MCF 10A (cell line): ENCODE measurements around the gene SPEM2. TPM values are rescaled to one million over a fixed set of nuclear protein-coding genes. Genes with fewer than 3 reads are reported as not detected.

ENCODE experiments used
- BruUV-seq: library from RNA; stranded (reverse); fragments of 400-500 nt; replicated peaks from 2 replicates; lab custom pipeline; 2021; lab: Mats Ljungman, UMichigan
- CTCF ChIA-PET: fragments of 300-600 bp; sonication (Branson Sonifier 250); formaldehyde crosslinking; extraction: SDS; loops from one replicate; lab custom pipeline; 2021; ENCODE audit warnings: antibody characterized with exemption, inconsistent platforms; lab: Yijun Ruan, JAX
- POLR2A ChIA-PET: fragments of 300-600, 350-650 bp; sonication (Branson Sonifier 250); formaldehyde crosslinking; extraction: SDS; loops from one replicate; lab custom pipeline; 2020; ENCODE audit warnings: antibody characterized with exemption, inconsistent platforms; lab: Yijun Ruan, JAX
- DNase-seq: peaks from one replicate; pipeline ENCODE4 v3.0.0-alpha.2; 2018; ENCODE audit not compliant: unreplicated experiment
- H3K27ac Mint-ChIP-seq: one replicate; pipeline ENCODE4 v1.8.0; 2022; ENCODE audit warnings: mild to moderate bottlenecking, low read depth, mixed read lengths; ENCODE audit not compliant: unreplicated experiment
- H3K27me3 Mint-ChIP-seq: one replicate; pipeline ENCODE4 v1.8.0; 2022; ENCODE audit warnings: mixed read lengths; ENCODE audit not compliant: insufficient read depth, unreplicated experiment
- H3K36me3 Mint-ChIP-seq: one replicate; pipeline ENCODE4 v1.8.0; 2022; ENCODE audit warnings: mild to moderate bottlenecking, moderate library complexity, mixed read lengths; ENCODE audit not compliant: insufficient read depth, unreplicated experiment
- H3K4me1 Mint-ChIP-seq: one replicate; pipeline ENCODE4 v1.8.0; 2022; ENCODE audit warnings: mixed read lengths; ENCODE audit not compliant: insufficient read depth, unreplicated experiment
- H3K4me3 Mint-ChIP-seq: one replicate; pipeline ENCODE4 v1.8.0; 2022; ENCODE audit warnings: mild to moderate bottlenecking, moderate library complexity, mixed read lengths; ENCODE audit not compliant: unreplicated experiment
- H3K9me3 Mint-ChIP-seq: one replicate; pipeline ENCODE4 v1.8.0; 2022; ENCODE audit warnings: mixed read lengths; ENCODE audit not compliant: unreplicated experiment
- intact Hi-C: fragments of 100-400 bp; cut with micrococcal nuclease; formaldehyde crosslinking; loops from 2 replicates; pipeline ENCODE4 v1.14.1; 2022
- total RNA-seq: library from RNA; stranded (reverse); gene quantifications from 2 replicates; pipeline ENCODE4 v1.2.3, GENCODE V29; 2022
- TF ChIP-seq, protein P1 (sequence below): fragments of 200-600 bp; IDR thresholded peaks from one replicate; pipeline ENCODE4 v1.8.0; 2022; ENCODE audit warnings: antibody characterized with exemption, mild to moderate bottlenecking; ENCODE audit not compliant: unreplicated experiment

SPEM2 gene
- total RNA-seq, 1 experiment from 2014 or later = not detected

DNA sequence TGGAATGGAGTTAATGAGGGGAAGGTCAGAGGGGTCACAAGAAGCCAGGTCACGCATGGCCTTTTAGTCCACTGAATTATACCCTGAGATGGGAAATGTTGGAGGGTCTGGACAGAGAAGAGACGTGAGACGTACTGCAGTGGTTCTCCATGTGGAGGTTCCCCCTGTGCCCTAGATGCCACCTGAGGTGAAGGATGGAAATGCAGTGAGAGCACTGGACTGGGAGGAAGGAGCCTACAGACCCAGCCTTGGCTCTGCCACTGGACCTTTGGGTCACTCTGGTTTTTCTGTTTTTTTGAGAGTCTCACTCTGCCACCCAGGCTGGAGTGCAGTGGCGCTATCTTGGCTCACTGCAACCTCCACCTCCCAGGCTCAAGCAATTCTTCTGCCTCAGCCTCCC is 29.3 kb upstream of the SPEM2 start:
- H3K36me3 Mint-ChIP-seq = peaks cover 7% of the 10 kb centered on the region
- TF ChIP-seq, protein P1, sequence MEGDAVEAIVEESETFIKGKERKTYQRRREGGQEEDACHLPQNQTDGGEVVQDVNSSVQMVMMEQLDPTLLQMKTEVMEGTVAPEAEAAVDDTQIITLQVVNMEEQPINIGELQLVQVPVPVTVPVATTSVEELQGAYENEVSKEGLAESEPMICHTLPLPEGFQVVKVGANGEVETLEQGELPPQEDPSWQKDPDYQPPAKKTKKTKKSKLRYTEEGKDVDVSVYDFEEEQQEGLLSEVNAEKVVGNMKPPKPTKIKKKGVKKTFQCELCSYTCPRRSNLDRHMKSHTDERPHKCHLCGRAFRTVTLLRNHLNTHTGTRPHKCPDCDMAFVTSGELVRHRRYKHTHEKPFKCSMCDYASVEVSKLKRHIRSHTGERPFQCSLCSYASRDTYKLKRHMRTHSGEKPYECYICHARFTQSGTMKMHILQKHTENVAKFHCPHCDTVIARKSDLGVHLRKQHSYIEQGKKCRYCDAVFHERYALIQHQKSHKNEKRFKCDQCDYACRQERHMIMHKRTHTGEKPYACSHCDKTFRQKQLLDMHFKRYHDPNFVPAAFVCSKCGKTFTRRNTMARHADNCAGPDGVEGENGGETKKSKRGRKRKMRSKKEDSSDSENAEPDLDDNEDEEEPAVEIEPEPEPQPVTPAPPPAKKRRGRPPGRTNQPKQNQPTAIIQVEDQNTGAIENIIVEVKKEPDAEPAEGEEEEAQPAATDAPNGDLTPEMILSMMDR = no peak
- H3K27me3 Mint-ChIP-seq = no peaks in the 10 kb centered on the region
- H3K4me1 Mint-ChIP-seq = peaks cover 6% of the 10 kb centered on the region
- BruUV-seq = no TSS peak
- DNase-seq = no peak
- intact Hi-C loops = no loop called here
- H3K9me3 Mint-ChIP-seq = no peaks in the 10 kb centered on the region
- H3K4me3 Mint-ChIP-seq = no peak overlapping the region
- ChIA-PET CTCF (interaction anchor here (1.6 kb wide), 1 partner anchor 8 kb away, joined by 3 read pairs; the partner anchor contains the start of gene TMEM256), POLR2A (interaction anchor here (1.0 kb wide), 1 partner anchor 40 kb away, joined by 3 read pairs; no protein-coding TSS in a partner anchor)
- peak overlapping the region; percentile 21 for H3K27ac Mint-ChIP-seq

DNA sequence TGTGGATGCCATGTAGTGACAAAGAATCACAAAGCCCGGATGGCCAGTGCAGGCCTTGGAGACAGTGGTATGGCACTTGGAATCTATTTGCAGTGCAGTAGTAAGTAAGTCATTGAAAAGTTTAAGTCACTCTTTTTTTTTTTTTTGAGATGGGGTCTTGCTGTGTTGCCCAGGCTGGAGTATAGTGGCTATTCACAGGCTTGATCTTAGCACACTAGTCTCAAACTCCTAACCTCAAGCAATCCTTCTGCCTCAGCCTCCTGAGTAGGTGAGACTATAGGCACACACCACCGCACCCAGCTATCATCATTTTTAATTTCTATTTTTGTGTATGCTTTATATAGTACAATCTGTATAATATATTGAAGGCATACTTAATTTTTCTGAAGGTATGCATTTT is 26.8 kb upstream of the SPEM2 start:
- ChIA-PET POLR2A (interaction anchor here (0.9 to 1.2 kb wide), 3 partner anchors 16 to 162 kb away, joined by 3 read pairs; no protein-coding TSS in a partner anchor), CTCF (interaction anchor here (2.2 kb wide), 1 partner anchor 43 kb away, joined by 12 read pairs; the partner anchor contains the start of gene TMEM95)
- Mint-ChIP-seq H3K4me3 (no peak overlapping the region), H3K9me3 (no peaks in the 10 kb centered on the region), H3K4me1 (peaks cover 11% of the 10 kb centered on the region), H3K27ac (no peak overlapping the region), H3K27me3 (no peaks in the 10 kb centered on the region), H3K36me3 (peaks cover 7% of the 10 kb centered on the region)
- TF ChIP-seq, protein P1 = no peak
- no TSS peak for BruUV-seq
- intact Hi-C loops = no loop called here
- no peak for DNase-seq

DNA sequence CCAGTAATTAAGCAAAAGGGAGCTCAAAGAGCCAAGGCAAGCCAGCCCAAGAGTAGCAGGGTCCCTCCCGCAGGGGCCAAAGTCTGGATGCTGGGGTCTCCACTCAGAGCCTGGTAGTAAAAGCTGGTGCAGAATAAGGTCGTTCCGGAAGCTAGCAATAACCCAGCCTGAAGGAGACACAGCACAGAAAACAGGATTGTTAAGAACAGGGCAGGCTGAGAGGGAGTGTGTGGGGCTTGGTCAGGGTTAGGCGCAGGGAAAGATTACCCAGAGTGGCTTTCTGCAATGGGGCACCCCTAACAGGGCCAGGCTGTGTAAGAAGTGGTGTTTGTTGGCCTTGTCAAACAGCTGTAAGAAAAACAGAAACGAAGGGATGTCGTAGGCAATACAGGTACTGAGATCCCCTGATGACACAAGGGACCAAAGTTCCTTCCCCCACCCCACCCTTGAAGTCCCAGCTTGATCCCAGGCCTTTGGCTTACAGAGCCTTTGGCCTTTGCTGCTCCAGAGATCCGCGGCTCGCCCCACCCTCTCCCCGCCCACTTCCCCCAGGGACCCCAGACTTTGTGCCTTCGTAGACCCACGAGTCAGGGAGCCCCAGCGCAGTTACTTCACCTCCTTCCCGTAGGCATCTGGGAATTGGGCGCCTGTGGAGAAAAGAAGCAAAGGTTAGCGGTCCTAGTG is 22.2 kb upstream of the SPEM2 start:
- intact Hi-C loops = no loop called here

DNA sequence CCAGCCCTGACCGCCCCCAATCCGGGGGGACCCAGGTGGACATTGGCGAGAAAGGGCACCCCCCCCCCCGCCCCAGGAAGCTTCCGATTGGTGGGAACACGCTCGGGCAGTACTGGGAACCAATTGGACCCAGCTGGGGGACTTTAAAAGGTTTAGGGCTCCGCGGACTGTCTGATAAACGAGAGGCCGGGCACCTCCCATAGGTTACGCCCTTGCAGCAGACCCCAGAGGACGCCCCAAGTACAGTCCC is 21.8 kb upstream of the SPEM2 start:
- intact Hi-C loops = no loop called here
- H3K27me3 Mint-ChIP-seq = no peaks in the 10 kb centered on the region
- no peaks in the 10 kb centered on the region for H3K9me3 Mint-ChIP-seq
- ChIA-PET POLR2A (interaction anchor here (0.8 to 2.7 kb wide), 28 partner anchors 9 to 284 kb away, joined by 3 to 48 read pairs (median 5); partner anchors contain the start of genes DVL2, GABARAP, KCTD11 and MPDU1), CTCF (interaction anchor here (0.6 to 1.5 kb wide), 8 partner anchors 8 to 162 kb away, joined by 3 to 6 read pairs (median 3); no protein-coding TSS in a partner anchor)
- H3K36me3 Mint-ChIP-seq = peaks cover 7% of the 10 kb centered on the region
- H3K27ac Mint-ChIP-seq = peak overlapping the region; percentile 86
- H3K4me3 Mint-ChIP-seq = peak overlapping the region; percentile 78
- peaks cover 16% of the 10 kb centered on the region for H3K4me1 Mint-ChIP-seq
- TF ChIP-seq, protein P1 = no peak
- no TSS peak for BruUV-seq
- DNase-seq = no peak

More for the DNA sequence above, 22.2 kb upstream of the SPEM2 start:
- no peaks in the 10 kb centered on the region for H3K27me3 Mint-ChIP-seq
- H3K36me3 Mint-ChIP-seq = peaks cover 7% of the 10 kb centered on the region
- TSS peak; percentile 79 for BruUV-seq
- H3K9me3 Mint-ChIP-seq = no peaks in the 10 kb centered on the region
- H3K27ac Mint-ChIP-seq = peak overlapping the region; percentile 86
- H3K4me3 Mint-ChIP-seq = peak overlapping the region; percentile 78
- H3K4me1 Mint-ChIP-seq = peaks cover 16% of the 10 kb centered on the region
- DNase-seq = no peak
- POLR2A ChIA-PET = interaction anchor here (0.8 to 2.7 kb wide), 26 partner anchors 9 to 285 kb away, joined by 3 to 48 read pairs (median 6); partner anchors contain the start of genes DVL2, GABARAP, KCTD11 and MPDU1
- TF ChIP-seq, protein P1 = no peak
- CTCF ChIA-PET = interaction anchor here (0.6 to 1.7 kb wide), 10 partner anchors 28 to 285 kb away, joined by 3 to 6 read pairs (median 3); partner anchors contain the start of gene WRAP53
